Transverse colon (tissue), 4 donors: ENCODE results near the gene EDN2.

Experiments used
- POLR2A ChIP-seq: fragments of 450-650 bp; IDR thresholded peaks from one replicate; pipeline ENCODE4 v1.6.1; 2016; ENCODE audit warnings: antibody characterized with exemption, mild to moderate bottlenecking, moderate library complexity
- POLR2AphosphoS5 ChIP-seq, 3 donors: sonication (generic); formaldehyde crosslinking; IDR thresholded peaks; one replicate each; pipeline ENCODE4 v1.6.1; 2016; ENCODE audit warnings: antibody characterized with exemption in 3 of 3
- TF ChIP-seq, protein P1 (sequence below), 5 experiments: fragments of 200-600 bp in 3 of 5; fragments of 450-650 bp in 2 of 5; sonication (generic) in 3 of 5; IDR thresholded peaks; 1 replicate in 2 of 5; 2 replicates in 3 of 5; pipeline ENCODE4 v1.5.1; 2016 to 2017; ENCODE audit warnings: antibody characterized with exemption in 5 of 5, inconsistent platforms in 3 of 5, mild to moderate bottlenecking in 2 of 5, moderate library complexity in 1 of 5

DNA sequence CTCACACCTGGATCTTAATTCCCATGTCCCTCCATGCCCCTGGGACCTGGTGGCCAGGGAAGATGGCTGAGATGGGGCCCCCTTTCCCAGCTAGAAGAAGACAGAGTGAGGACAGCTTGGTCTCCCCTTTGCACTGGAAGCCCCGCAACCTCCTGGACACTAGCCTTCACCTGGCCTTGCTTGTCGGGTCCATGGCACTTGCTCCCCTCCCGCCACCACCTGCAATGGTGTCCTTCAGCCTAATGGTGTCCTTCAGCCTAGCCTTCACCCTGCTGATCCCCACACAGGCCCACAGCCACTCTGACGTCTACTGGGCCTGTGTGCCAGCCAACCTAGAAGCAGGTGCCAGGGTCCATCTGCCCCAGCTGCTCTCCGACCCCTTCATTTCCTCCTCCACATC lies 45.9 kb upstream of the EDN2 start:
- no peak for TF ChIP-seq POLR2AphosphoS5 (IDR thresholded peaks at IDR 0.05)
- TF ChIP-seq, protein P1, sequence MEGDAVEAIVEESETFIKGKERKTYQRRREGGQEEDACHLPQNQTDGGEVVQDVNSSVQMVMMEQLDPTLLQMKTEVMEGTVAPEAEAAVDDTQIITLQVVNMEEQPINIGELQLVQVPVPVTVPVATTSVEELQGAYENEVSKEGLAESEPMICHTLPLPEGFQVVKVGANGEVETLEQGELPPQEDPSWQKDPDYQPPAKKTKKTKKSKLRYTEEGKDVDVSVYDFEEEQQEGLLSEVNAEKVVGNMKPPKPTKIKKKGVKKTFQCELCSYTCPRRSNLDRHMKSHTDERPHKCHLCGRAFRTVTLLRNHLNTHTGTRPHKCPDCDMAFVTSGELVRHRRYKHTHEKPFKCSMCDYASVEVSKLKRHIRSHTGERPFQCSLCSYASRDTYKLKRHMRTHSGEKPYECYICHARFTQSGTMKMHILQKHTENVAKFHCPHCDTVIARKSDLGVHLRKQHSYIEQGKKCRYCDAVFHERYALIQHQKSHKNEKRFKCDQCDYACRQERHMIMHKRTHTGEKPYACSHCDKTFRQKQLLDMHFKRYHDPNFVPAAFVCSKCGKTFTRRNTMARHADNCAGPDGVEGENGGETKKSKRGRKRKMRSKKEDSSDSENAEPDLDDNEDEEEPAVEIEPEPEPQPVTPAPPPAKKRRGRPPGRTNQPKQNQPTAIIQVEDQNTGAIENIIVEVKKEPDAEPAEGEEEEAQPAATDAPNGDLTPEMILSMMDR (IDR thresholded peaks at IDR 0.05) = no peak
- TF ChIP-seq POLR2A = no peak
